Neural progenitor cell (in vitro differentiated cells): ENCODE results near the gene FAT1.

Experiments used
- EZH2phosphoT487 ChIP-seq: fragments of 200-600 bp; sonication (generic); IDR thresholded peaks from 2 replicates; pipeline ENCODE4 v1.6.1; 2017; ENCODE audit warnings: antibody characterized with exemption
- TF ChIP-seq, protein P1 (sequence below): fragments of 200-600 bp; sonication (generic); IDR thresholded peaks from 2 replicates; pipeline ENCODE4 v1.5.1; 2017; ENCODE audit warnings: antibody characterized with exemption, mild to moderate bottlenecking

DNA sequence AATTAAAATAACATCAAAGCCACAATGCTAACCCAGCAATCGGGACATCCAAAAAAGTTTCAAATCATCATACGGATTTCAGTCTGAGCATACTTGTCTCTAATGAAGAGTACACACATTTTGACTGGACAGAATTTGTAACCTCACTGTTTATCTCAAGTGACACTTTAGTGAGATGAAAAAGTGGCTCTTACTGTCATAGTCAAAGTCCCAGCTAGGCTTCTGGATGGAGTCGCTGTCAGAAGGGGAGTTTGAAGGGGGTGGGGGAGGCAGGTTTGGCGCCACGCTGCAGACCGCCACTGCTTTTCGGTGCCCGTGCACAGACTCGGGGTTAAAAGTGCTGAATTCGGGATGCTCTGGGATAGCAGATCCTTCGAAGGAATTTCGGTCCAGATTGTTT lies 127.3 kb downstream of the FAT1 start:
- TF ChIP-seq, protein P1, sequence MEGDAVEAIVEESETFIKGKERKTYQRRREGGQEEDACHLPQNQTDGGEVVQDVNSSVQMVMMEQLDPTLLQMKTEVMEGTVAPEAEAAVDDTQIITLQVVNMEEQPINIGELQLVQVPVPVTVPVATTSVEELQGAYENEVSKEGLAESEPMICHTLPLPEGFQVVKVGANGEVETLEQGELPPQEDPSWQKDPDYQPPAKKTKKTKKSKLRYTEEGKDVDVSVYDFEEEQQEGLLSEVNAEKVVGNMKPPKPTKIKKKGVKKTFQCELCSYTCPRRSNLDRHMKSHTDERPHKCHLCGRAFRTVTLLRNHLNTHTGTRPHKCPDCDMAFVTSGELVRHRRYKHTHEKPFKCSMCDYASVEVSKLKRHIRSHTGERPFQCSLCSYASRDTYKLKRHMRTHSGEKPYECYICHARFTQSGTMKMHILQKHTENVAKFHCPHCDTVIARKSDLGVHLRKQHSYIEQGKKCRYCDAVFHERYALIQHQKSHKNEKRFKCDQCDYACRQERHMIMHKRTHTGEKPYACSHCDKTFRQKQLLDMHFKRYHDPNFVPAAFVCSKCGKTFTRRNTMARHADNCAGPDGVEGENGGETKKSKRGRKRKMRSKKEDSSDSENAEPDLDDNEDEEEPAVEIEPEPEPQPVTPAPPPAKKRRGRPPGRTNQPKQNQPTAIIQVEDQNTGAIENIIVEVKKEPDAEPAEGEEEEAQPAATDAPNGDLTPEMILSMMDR: no peak
- TF ChIP-seq EZH2phosphoT487: no peak
